HCT116 (cell line): ENCODE data around the gene DNAJC5G. TPM values are rescaled to one million over a fixed set of nuclear protein-coding genes. Genes with fewer than 3 reads are reported as not detected.
A peak's percentile ranks its signal among the peaks of the same experiment; 100 is the strongest.

Experiments used
- ATAC-seq: fragments of 200-7000 bp; cut with Tn5 transposase; 2 replicates; pipeline ENCODE4 v1.9.1; 2020; ENCODE audit warnings: mild to moderate bottlenecking, moderate library complexity
- BruUV-seq: library from RNA; stranded (reverse); fragments of 400-500 nt; replicated peaks from 2 replicates; lab custom pipeline; 2021; lab: Mats Ljungman, UMichigan
- CTCF ChIA-PET: fragments of 300-600 bp; sonication (Branson Sonifier 250); formaldehyde crosslinking; loops from one replicate; lab custom pipeline; 2021; ENCODE audit warnings: antibody characterized with exemption; lab: Charles Lee
- POLR2A ChIA-PET: fragments of 300-600, 350-600 bp; sonication (Branson Sonifier 250); formaldehyde crosslinking; loops from one replicate; lab custom pipeline; 2021; ENCODE audit warnings: antibody characterized with exemption; lab: Charles Lee
- RAD21 ChIA-PET, 2 experiments: fragments of 300-600 bp; sonication (Branson Sonifier 250); formaldehyde crosslinking; loops; one replicate each; lab custom pipeline; 2023; ENCODE audit warnings: low total read pairs in 2 of 2; ENCODE audit not compliant: uncharacterized antibody in 2 of 2, unreplicated experiment in 2 of 2, low non-redundant PET in 1 of 2; lab: Charles Lee
- DNase-seq: peaks from one replicate; pipeline ENCODE4 v3.0.0-alpha.2; 2010; ENCODE audit warnings: low read depth, low spot score
- H2AFZ ChIP-seq: fragments of 200-600 bp; shearing (Covaris generic), sonication (generic); 2 replicates; pipeline ENCODE4 v1.6.1; 2017; ENCODE audit warnings: low read depth, mixed run types, mixed read lengths, antibody characterized with exemption, low read length; ENCODE audit not compliant: poor library complexity, severe bottlenecking
- H3K27ac ChIP-seq: 2 replicates; pipeline ENCODE4 v1.5.1; 2012; ENCODE audit warnings: low read depth, low read length
- H3K27me3 ChIP-seq: fragments of 200-600 bp; sonication (generic); 2 replicates; pipeline ENCODE4 v1.6.1; 2016; ENCODE audit warnings: mixed run types, low read length, mixed read lengths; ENCODE audit not compliant: insufficient read depth
- H3K36me3 ChIP-seq, 2 experiments: fragments of 200-500 bp in 1 of 2; fragments of 200-600 bp in 1 of 2; sonication (Bioruptor generic) in 1 of 2; sonication (generic) in 1 of 2; 2 replicates each; pipeline versions ENCODE4 v1.5.1 to v1.6.1; 2014 to 2016; ENCODE audit warnings: low read length in 2 of 2, inconsistent platforms in 1 of 2, mixed read lengths in 1 of 2, mixed run types in 1 of 2; ENCODE audit not compliant: insufficient read depth in 2 of 2, control insufficient read depth in 1 of 2
- H3K4me1 ChIP-seq, 2 experiments: fragments of 200-600 bp in 1 of 2; sonication (generic) in 1 of 2; 2 replicates each; pipeline versions ENCODE4 v1.5.1 to v1.6.1; 2012 to 2017; ENCODE audit warnings: low read length in 2 of 2, inconsistent platforms in 1 of 2, mild to moderate bottlenecking in 1 of 2, mixed read lengths in 1 of 2, mixed run types in 1 of 2, moderate library complexity in 1 of 2; ENCODE audit not compliant: insufficient read depth in 2 of 2, control insufficient read depth in 1 of 2
- H3K4me2 ChIP-seq: fragments of 200-600 bp; sonication (generic); 2 replicates; pipeline ENCODE4 v1.6.1; 2017; ENCODE audit warnings: mixed run types, low read length, mixed read lengths
- H3K4me3 ChIP-seq, 2 experiments: fragments of 200-600 bp in 1 of 2; sonication (generic) in 1 of 2; replicated peaks in 1 of 2; 2 replicates each; pipeline ENCODE4 v1.5.1; 2011 to 2016; ENCODE audit warnings: low read length in 2 of 2, control low read depth in 1 of 2, low read depth in 1 of 2, mild to moderate bottlenecking in 1 of 2, mixed read lengths in 1 of 2, mixed run types in 1 of 2
- H3K79me2 ChIP-seq: fragments of 200-600 bp; sonication (generic); 2 replicates; pipeline ENCODE4 v1.6.1; 2017; ENCODE audit warnings: mild to moderate bottlenecking, mixed run types, low read length, moderate library complexity, mixed read lengths; ENCODE audit not compliant: insufficient read depth
- H3K9ac ChIP-seq: fragments of 200-600 bp; sonication (generic); 2 replicates; pipeline ENCODE4 v1.6.1; 2016; ENCODE audit warnings: low read length, mixed read lengths
- H3K9me2 ChIP-seq: fragments of 200-600 bp; sonication (generic), shearing (Covaris generic); 2 replicates; pipeline ENCODE4 v1.6.1; 2017; ENCODE audit warnings: mixed run types, mild to moderate bottlenecking, moderate library complexity; ENCODE audit not compliant: insufficient read depth
- H3K9me3 ChIP-seq, 2 experiments: fragments of 200-500 bp in 1 of 2; fragments of 200-600 bp in 1 of 2; sonication (Bioruptor generic) in 1 of 2; sonication (generic) in 1 of 2; 2 replicates each; pipeline ENCODE4 v1.6.1; 2014 to 2017; ENCODE audit warnings: low read length in 2 of 2, mixed read lengths in 2 of 2, inconsistent platforms in 1 of 2, low read depth in 1 of 2, mild to moderate bottlenecking in 1 of 2, mixed run types in 1 of 2, moderate library complexity in 1 of 2; ENCODE audit not compliant: control insufficient read depth in 1 of 2, insufficient read depth in 1 of 2
- H4K20me1 ChIP-seq: fragments of 200-600 bp; sonication (generic), shearing (Covaris generic); 2 replicates; pipeline ENCODE4 v1.6.1; 2017; ENCODE audit warnings: mixed run types, mild to moderate bottlenecking, moderate library complexity; ENCODE audit not compliant: insufficient read depth
- ATF3 ChIP-seq: IDR thresholded peaks from 2 replicates; pipeline ENCODE4 v1.6.1; 2012
- EGR1 ChIP-seq: IDR thresholded peaks from 2 replicates; pipeline ENCODE4 v1.6.1; 2012; ENCODE audit warnings: low read depth
- EZH2phosphoT487 ChIP-seq: fragments of 200-600 bp; IDR thresholded peaks from 2 replicates; pipeline ENCODE4 v1.6.1; 2018; ENCODE audit warnings: antibody characterized with exemption, borderline replicate concordance
- JUND ChIP-seq: IDR thresholded peaks from 2 replicates; pipeline ENCODE4 v1.6.1; 2012
- POLR2AphosphoS5 ChIP-seq: IDR thresholded peaks from 2 replicates; pipeline ENCODE4 v1.6.1; 2011; ENCODE audit warnings: mild to moderate bottlenecking, low read depth, low read length, moderate library complexity
- REST ChIP-seq: IDR thresholded peaks from 2 replicates; pipeline ENCODE4 v1.6.1; 2012; ENCODE audit warnings: low read depth
- SIN3A ChIP-seq: IDR thresholded peaks from 2 replicates; pipeline ENCODE4 v1.6.1; 2012; ENCODE audit warnings: low read depth
- SRF ChIP-seq: IDR thresholded peaks from 2 replicates; pipeline ENCODE4 v1.6.1; 2012; ENCODE audit warnings: low read depth
- TCF7L2 ChIP-seq: IDR thresholded peaks from 2 replicates; pipeline ENCODE4 v1.7.0; 2011; ENCODE audit warnings: borderline replicate concordance, inconsistent platforms; ENCODE audit not compliant: insufficient read depth, insufficient read length; ENCODE audit errors: extremely low read depth
- ZBTB33 ChIP-seq: IDR thresholded peaks from 2 replicates; pipeline ENCODE4 v1.6.1; 2011; ENCODE audit warnings: mild to moderate bottlenecking, low read length, moderate library complexity; ENCODE audit not compliant: insufficient replicate concordance; ENCODE audit errors: extremely low read depth
- ZNF274 ChIP-seq: fragments of 200-500 bp; sonication (Bioruptor generic); IDR thresholded peaks from 2 replicates; pipeline ENCODE4 v1.6.1; 2014; ENCODE audit warnings: mild to moderate bottlenecking, low read depth, low read length, inconsistent platforms
- intact Hi-C: fragments of 100-400 bp; cut with micrococcal nuclease; formaldehyde crosslinking; loops from 2 replicates; pipeline ENCODE4 v1.10.0; 2022
- total RNA-seq: library from RNA; stranded (reverse); gene quantifications from one replicate; pipeline ENCODE4 v1.2.1, GENCODE V29; 2021; ENCODE audit not compliant: unreplicated experiment
- TF ChIP-seq, protein P1 (sequence below): IDR thresholded peaks from 2 replicates; pipeline ENCODE4 v1.6.1; 2012

The DNAJC5G gene
- total RNA-seq, 1 experiment from 2014 or later, result 2.5 TPM

GRCh38 chr2:27308359-27308881 lies 33.2 kb downstream of the DNAJC5G start, which contains the start of gene UCN:
Gene UCN (minus strand): TSS chr2:27308445. CDS start chr2:27307895, 550 bp downstream.
- TF ChIP-seq REST (peak; percentile 56; the same call in 1 of the 2 replicates), EGR1 (no peak)
- H2AFZ ChIP-seq, result no peak within 1 kb of the TSS
- no peak within 1 kb of the TSS for H3K4me3 ChIP-seq
- no peaks in the 10 kb centered on the region for H3K9me3 ChIP-seq
- H4K20me1 ChIP-seq, result no peaks in the 10 kb centered on the region
- CTCF ChIA-PET, result no interaction called here
- RAD21 ChIA-PET, result no interaction called here
- H3K4me1 ChIP-seq, result no peaks in the 10 kb centered on the region
- intact Hi-C loops, result no loop called here
- H3K27ac ChIP-seq, result no peak within 1 kb of the TSS
- BruUV-seq, result no TSS peak
- no peak for DNase-seq
- POLR2A ChIA-PET, result no interaction called here
- ATAC-seq, result no peak
- H3K4me2 ChIP-seq, result no peak within 1 kb of the TSS
- peaks cover 0 to 5% of the 10 kb centered on the region in 2 experiments; a peak in 1 of 4 replicates for H3K36me3 ChIP-seq
- H3K27me3 ChIP-seq, result no peaks in the 10 kb centered on the region
- no peaks in the 10 kb centered on the region for H3K79me2 ChIP-seq
- H3K9me2 ChIP-seq, result no peaks in the 10 kb centered on the region
- no peak within 1 kb of the TSS for H3K9ac ChIP-seq

DNA sequence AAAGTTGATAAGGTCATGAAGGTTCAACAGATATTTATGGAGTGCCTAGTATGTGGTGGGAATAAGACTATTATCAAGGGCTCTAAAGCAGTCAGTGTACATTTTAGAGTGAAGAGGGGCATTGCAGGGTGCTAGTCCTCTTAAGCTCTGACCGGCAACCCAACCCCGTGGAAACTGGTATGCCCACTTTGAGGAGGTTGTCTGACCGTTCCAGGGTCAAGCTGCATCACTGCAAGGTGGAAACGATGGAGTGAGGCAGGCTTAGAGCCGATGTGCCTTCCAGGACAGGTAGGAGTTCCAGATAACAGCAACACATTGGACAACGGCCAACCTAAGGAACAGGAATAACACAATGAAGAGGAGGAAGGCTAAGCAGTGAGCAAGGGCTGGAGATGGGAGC lies 34.4 kb downstream of the DNAJC5G start:
- TF ChIP-seq TCF7L2, result no peak
- TF ChIP-seq EGR1, result no peak
- TF ChIP-seq ATF3, result no peak
- no peak for TF ChIP-seq SRF
- no peak for TF ChIP-seq SIN3A
- TF ChIP-seq ZBTB33, result no peak
- TF ChIP-seq, protein P1, sequence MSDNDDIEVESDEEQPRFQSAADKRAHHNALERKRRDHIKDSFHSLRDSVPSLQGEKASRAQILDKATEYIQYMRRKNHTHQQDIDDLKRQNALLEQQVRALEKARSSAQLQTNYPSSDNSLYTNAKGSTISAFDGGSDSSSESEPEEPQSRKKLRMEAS, result no peak
- TF ChIP-seq ZNF274, result no peak
- no peak for TF ChIP-seq EZH2phosphoT487
- TF ChIP-seq POLR2AphosphoS5, result no peak
- TF ChIP-seq JUND, result no peak
- Histone ChIP-seq H3K9ac (no peak overlapping the region), H2AFZ (no peak overlapping the region), H3K9me2 (no peaks in the 10 kb centered on the region), H4K20me1 (no peaks in the 10 kb centered on the region), H3K4me2 (no peak overlapping the region), H3K27me3 (no peaks in the 10 kb centered on the region), H3K4me1 (no peaks in the 10 kb centered on the region), H3K27ac (no peak overlapping the region), H3K79me2 (no peaks in the 10 kb centered on the region), H3K36me3 (peaks cover 0 to 5% of the 10 kb centered on the region in 2 experiments; a peak in 1 of 4 replicates), H3K4me3 (no peak overlapping the region), H3K9me3 (no peaks in the 10 kb centered on the region)
- DNase-seq, result no peak
- intact Hi-C loops, result no loop called here
- no peak for ATAC-seq
- POLR2A ChIA-PET, result interaction anchor here (0.7 kb wide), 1 partner anchor 204 kb away, joined by 3 read pairs; no protein-coding TSS in a partner anchor
- RAD21 ChIA-PET, result no interaction called here
- BruUV-seq, result TSS peak; percentile 42
- CTCF ChIA-PET, result no interaction called here
